DMS53 treated with DMSO at 0.1 percent for 48 hours (cell line): ENCODE measurements around the gene SCGB1D2.
"Not testable (repeated sequence)": the region's sequence is repeated elsewhere in the genome, so short reads cannot be mapped to it uniquely, and the experiment has no call there.

Source experiments
- DNase-seq: peaks from one replicate; lab custom pipeline; 2025; ENCODE audit not compliant: unreplicated experiment; lab: John Stamatoyannopoulos, UW

The SCGB1D2 gene, protein sequence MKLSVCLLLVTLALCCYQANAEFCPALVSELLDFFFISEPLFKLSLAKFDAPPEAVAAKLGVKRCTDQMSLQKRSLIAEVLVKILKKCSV

DNA sequence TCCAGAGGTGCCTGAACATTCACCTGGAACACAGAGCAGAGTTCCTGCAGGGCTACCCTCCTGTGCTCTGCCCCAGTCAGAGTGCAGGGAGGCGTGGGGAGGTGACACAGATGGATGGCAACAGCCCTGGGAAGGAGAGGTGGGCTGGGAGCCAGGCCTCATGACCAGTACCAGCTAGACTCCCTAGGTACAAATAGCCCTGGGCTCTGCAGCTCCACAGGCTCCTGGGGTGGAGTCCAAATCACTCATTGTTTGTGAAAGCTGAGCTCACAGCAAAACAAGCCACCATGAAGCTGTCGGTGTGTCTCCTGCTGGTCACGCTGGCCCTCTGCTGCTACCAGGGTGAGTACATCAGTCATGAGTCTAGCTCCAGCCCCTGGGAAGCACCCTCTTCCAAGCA lies at the start of gene SCGB1D2:
Gene SCGB1D2 (plus strand): TSS at position 219 of the 400 bp plus-strand sequence. CDS start 69 bp downstream, at position 288.
- DNase-seq: no peak

DNA sequence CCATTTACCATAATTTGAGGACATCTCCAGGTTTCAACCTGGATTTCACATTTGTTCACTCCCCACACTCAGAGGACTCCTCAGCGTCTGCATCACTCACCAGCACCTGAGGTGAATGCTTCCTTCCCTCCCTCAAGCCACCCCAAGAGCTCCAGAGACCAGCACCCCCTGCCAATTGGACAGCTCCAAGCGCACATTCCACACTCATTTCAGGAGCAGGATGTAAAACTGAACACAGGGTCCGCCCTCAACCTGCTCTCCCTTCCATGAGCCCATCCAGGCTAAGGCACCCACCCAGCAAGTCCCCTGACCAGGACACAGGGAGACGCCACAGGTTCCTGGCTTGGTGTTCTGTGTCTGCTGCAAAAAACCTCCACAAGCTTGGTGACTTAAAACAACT lies 48.1 kb upstream of the SCGB1D2 start:
- DNase-seq: no peak

DNA sequence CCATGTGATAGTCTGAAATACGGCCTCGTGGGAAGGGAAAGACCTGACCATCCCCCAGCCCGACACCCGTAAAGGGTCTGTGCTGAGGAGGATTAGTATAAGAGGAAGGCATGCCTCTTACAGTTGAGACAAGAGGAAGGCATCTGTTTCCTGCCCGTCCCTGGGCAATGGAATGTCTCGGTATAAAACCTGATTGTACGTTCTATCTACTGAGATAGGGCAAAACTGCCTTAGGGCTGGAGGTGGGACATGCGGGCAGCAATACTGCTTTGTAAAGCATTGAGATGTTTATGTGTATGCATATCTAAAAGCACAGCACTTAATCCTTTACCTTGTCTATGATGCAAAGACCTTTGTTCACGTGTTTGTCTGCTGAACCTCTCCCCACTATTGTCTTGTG lies 47.0 kb upstream of the SCGB1D2 start:
- DNase-seq: not testable (repeated sequence)

DNA sequence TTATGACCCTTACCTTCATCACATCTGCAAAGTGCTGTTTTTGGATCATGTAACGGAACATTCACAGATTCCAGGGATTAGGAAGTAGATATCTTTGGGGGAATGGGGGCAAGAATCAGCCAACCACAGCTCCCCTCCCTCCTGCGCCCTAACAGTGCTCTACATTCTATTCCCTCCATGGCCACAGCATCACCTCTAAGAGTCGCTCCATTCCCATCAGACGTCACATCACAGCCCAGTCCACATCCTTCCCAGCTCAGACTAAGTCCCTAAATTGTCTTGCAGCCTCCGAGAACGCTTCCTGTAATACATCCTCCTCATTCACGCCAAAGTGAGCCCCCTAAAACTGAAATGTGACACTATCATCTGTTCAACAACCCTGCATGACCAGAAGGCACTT lies 46.1 kb upstream of the SCGB1D2 start:
- no peak for DNase-seq

DNA sequence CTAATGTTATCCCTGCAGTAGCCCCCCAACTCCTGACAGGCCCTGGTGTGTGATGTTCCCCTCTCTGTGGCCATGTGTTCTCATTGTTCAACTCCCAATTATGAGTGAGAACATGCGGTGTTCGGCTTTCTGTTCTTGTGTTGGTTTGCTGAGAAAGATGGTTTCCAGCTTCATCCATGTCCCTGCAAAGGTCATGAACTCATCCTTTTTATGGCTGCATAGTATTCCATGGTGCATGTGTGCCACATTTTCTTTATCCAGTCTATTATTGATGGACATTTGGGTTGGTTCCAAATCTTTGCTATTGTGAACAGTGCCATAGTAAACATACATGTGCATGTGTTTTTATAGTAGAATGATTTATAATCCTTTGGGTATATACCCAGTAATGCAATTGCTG lies 44.6 kb upstream of the SCGB1D2 start:
- not testable (repeated sequence) for DNase-seq

DNA sequence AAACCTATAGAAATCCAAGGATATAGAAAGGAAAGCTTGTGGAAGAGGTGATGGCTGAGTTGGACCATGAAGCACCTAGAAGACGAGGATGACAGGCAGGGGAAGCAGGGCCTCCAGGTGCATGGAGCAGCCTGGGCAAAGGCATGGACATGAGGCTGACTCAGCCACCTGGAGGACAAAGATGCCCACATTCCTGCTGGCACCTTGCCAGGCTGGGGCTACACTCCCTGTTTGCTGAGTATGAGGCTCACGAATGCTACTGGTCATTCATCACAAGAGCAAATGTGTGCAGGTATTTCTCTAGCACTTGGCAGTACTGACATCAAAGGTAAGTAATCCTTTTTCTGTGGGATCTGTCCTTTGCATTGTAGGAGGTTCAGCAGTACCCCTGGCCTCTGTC lies 40.7 kb upstream of the SCGB1D2 start:
- DNase-seq: peak; percentile 53

DNA sequence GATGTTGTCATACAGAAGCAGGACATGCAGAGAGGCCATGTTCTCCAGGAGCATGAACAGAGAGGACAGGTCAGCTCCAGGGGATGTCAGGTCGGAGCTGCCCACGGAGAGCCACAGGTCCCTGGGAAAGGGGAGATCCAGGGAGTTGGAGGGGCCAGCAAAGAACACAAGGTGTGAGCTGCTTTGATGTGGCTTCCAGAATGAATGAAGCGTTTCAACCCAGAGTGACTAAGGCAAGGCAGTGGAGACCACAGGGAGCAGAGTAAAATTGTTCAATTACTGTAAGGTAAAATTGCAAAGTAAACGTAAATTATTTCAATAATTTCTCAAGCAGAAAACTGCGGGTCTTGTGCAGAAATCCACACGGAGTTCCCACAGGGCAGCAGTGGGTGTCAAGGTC lies 39.1 kb upstream of the SCGB1D2 start:
- no peak for DNase-seq

DNA sequence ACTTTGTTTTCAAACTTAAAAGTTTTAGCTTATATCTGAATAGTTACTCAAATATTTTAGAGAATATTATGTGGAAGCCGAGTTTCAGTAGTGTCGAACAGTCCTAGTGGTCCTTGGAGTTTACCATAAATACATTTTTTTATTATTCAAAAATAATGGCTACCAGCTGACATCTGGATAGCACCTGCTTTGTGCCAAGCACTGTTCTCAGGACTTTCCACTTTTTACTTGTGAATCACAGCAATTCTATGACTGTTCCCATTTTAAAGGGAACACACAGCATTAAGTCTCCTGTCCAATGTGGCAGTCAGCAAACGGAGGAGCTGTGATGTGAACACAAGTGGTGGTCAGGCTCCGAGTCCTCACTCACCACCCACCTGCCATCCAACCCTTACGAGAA lies 37.6 kb upstream of the SCGB1D2 start:
- DNase-seq: no peak

DNA sequence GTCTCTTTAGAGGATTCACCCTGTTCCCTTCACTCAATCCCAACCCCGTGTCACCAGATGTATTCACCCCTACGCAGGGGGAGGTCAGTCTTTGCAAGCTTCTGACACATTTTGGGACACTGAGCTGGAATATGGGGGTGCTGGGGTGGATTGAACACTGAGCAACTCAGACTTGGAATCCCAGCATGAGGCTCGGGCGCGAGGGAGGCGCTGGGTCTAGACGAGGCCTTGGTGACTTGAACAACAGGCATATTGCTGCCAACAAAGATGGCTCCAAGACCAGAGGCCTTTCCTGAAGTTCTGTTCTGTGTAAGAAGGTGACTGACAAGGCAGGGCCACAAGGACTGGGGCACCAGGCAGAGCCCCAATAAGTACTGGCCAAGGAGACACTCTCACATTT lies 36.6 kb upstream of the SCGB1D2 start:
- DNase-seq: no peak

DNA sequence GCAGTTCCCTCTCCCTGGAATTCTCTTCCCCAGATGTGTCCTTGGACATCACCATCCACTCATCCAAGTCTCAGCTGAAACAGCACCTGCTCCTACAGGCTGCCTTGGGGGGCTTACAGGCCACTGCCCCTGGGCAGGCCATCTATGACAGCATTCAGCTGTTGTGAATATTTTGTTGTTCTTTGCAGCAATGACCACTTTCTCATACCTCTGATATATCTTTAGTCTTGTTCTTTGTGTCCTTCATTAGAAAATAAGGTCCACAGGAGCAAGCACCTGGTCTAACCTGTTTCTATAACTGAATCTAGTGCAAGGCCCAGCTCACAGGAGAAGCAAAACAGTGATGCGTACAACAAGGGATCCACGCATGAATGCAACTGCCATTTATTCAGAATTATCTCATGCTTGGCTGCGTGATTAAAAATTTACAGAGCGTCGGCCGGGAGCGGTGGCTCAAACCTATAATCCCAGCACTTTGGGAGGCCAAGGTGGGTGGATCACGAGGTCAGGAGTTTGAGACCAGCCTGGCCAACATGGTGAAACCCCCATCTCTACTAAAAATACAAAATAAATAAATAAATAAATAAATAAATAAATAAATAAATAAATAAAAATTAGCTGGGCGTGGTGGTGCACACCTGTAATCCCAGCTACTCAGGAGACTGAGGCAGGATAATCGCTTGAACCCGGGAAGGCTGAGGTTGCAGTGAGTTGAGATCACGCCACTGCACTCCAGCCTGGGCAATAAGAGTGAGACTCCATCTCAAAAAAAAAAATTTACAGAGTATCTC lies 35.6 kb upstream of the SCGB1D2 start:
- DNase-seq: peak; percentile 86

DNA sequence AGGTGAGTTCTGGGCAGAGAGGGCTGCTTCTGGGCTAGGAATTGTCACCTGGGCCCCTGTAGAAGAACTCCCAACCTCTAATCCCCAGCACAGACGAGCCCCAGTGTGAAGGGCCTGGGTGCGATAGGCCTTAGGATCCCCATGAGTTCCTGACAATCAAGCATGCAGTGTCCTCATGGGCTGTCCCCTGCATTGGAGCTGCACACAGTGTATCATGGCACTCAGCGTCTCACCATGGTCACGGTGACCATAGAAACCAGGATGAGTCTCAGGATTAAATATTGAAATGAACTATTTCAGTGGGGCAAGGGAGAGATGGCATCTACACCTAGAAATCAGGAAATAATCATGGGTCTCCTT lies 33.3 kb upstream of the SCGB1D2 start:
- DNase-seq: peak; percentile 68

DNA sequence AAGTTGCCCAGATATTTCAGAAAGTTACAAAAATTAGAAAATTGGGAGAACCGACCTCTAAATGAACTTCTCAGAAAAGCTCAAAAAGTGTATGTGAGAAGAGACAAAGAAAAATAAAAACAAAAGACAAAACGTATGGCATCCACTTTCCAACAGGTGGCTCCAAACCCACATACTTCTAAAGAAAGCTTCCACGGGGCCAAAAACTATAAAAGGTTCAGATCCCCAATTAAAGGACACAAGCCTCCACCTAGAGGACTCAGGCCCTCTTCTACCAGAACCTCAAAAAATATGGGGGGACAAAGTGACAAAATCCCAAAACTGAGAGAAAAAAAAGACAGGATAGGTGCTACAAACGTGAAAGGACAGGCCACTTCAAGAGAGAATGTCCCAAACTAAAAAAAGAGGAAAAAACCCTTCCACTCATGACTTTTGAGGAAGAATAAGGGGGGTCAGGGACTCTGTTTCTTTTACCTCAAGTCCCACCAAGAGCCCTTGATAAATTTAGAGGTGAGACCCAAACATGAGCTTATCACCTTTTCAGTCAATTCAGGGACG lies 24.8 kb upstream of the SCGB1D2 start:
- peak; percentile 31 for DNase-seq

DNA sequence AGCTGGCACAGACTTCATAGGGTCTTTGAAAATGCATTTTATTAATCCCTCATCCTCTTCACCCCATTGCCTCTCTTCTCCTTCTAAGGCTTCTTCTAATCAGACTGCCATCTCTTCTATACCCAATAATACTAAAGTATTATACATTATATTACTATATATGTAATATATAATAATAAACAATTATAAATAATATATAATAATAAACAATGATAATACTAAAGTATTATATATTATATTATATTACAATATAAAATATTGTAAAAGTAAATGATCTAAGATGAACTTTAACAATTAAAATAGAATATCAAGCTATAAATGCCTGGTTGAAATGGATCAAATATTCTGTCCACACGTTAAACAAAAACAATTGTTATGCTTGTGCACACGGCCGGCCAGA lies 20.5 kb upstream of the SCGB1D2 start:
- no peak for DNase-seq

DNA sequence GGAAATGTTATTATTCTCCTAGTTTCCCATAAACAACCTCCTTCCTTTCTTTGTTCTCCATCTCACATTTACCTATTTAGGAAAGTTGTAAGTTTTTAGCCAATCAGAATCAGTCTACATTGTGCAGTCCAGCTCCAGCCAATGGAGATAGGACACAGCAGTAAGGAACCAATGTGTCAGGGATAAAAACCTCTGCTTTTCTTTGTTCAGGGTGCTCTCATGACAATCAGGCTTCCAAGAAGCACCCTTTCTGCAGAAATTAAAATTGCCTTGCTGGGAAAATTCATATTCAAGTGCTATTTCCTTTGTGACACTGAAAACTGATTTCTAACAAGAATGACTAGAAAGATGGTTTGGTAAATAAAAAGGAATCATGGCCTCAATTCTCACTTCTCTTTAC lies 18.9 kb upstream of the SCGB1D2 start:
- DNase-seq: no peak

DNA sequence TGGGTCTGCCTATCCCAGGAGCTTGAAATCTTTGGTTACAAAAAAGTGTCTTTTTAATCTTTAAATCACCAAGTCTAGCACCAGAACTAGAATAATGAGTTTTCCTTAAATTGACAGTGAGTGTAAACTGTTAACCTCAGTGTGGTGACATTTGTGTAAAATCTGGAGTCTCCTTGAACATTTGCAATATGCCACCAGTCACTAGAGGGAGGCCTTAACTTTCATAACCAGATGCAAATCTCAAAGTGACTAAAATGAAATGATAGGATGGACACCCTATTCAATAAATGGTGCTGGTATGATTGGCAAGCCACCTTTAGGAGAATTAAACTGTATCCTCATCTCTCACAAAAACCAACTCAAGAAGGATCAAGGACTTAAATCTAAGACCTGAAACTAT lies 8.3 kb upstream of the SCGB1D2 start:
- no peak for DNase-seq

DNA sequence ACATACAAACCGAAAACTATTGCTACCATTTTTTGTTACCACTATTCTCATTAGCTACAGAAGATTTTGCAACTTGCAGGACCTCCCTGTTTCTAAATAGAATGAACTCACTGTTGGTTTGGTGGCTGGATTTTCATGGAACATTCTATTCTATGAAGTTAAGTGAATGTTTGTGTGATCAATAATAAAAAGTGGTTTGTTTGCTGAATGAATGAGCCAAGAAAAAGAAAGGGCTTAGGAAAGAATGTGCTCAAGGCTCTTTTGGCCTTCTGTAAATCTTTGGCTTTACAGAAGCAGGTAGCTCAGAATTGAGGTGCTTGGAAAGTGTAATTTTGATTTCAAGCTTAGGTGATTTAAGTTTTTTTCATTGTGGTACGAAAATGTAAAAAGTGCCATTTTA lies 5.9 kb upstream of the SCGB1D2 start:
- DNase-seq: no peak

DNA sequence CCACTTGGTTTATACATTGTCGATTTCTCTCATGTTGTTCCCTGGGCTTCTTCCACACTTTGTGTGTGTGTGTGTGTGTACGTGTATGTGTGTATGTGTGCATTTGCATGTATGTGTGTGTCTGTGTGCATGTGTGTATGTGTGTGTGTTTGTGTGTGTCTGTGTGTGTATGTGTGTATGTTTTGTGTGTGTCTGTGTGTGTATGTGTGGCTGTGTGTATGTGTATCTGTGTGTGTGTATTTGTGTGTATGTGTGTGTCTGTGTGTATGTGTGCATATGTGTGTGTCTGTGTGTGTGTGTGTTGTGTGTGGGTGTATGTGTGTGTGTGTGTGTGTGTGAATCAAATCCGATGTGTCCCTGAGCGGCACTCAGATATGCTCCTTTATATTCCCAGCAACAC lies 4.5 kb upstream of the SCGB1D2 start:
- DNase-seq: no peak

DNA sequence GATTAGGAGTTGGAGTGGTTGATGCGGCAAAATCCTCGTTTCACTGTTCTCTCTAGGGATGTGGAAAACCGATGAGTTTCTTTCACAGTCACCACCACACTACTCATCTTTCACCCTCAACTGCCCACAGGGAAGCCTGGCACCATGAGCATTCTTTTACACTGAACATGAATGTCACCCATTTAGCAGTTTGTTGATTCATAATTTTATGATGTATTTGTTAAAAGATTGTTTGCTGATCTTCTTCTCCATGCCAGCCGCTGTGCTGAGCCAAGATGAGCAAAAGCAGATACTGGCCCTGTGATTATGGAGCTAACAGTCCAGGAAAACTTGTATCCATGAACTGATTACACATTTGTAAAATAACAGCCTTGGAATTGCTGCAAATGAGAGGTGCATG lies 3.9 kb upstream of the SCGB1D2 start:
- DNase-seq: no peak

DNA sequence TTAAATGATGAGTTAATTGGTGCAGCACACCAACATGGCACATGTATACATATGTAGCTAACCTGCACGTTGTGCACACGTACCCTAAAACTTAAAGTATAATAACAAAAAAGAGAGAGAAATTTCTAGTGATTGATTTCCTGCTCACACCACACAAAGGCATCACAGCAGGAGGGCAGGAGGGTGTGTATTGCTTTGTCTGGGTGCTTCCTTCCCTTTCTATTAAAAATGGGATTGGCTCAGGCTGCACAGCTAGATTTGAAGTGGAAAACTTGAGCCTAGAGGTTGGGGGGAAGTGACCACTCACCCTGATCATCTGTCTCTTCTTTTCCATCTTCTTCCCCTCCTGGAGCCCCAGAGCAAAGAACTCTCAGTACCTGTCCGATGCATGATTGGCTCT lies 944 bp upstream of the SCGB1D2 start:
- DNase-seq: no peak

DNA sequence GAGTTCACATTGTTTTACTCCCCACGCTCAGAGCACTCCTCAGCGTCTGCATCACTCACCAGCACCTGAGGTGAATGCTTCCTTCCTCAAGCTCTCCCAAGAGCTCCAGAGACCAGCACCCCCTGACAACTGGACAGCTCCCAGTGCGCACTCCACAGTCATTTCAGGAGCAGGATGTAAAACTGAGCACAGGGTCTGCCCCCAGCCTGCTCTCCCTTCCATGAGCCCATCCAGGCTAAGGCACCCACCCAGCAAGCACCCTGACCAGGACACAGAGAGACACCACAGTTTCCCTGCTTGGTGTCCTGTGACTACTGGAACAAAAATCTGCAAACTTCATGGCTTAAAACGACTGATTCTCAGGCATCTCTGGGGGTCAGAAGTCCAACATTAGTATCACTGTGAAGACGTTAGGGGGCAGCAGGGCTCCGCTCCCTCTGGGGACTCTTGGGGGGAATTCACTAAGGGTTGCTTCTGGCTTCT lies 3.3 kb downstream of the SCGB1D2 start:
- no peak for DNase-seq

DNA sequence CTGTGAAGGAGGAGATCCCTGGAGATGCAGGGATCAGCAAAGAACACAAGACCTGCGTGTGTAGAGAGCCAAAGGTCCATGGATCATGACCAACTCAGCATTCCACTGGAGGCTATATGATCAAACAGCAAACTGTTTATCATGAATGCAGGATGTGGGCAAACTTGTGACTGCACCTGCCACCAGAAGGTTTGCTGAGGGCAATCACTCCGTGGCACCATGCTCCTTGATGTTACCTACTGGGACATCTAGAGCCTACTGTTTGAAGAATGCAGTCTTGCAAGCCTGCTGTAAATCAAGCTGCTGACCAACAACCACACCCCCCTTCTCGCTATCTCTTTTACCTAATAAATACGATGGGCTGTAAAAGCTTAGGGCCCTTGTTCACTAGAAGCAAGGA lies 9.7 kb downstream of the SCGB1D2 start:
- no peak for DNase-seq

DNA sequence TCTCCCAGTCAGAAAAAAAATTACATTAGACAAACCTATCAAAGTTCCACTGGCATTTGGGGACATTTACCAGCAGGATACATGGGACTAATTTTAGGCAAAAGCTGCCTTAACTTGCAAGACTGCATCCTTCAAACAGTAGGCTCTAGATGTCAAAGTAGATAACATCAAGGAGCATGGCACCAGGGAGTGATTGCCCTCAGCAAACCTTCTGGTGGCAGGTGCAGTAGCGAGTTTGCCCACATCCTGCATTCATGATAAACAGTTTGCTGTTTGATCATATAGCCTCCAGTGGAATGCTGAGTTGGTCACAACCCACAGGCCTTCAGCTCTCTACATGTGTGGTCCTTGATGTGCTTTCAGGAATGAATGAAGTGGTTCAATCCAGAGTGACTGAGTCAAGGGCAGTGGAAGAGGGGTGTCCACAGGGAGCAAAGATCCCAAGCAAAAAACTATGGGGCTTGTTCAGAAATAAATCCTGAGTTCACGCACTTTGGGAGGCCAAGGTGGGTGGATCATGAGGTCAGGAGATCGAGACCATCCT lies 12.0 kb downstream of the SCGB1D2 start:
- DNase-seq: no peak
